GM21447 (cell line): ENCODE data around the gene CSTF3.
"Not testable (repeated sequence)": the region's sequence is repeated elsewhere in the genome, so short reads cannot be mapped to it uniquely, and the experiment has no call there.

Source experiments
- ATAC-seq: cut with Tn5 transposase; IDR thresholded peaks from one replicate; pipeline ENCODE4 v1.9.1; 2021; ENCODE audit not compliant: unreplicated experiment

Gene CSTF3

DNA sequence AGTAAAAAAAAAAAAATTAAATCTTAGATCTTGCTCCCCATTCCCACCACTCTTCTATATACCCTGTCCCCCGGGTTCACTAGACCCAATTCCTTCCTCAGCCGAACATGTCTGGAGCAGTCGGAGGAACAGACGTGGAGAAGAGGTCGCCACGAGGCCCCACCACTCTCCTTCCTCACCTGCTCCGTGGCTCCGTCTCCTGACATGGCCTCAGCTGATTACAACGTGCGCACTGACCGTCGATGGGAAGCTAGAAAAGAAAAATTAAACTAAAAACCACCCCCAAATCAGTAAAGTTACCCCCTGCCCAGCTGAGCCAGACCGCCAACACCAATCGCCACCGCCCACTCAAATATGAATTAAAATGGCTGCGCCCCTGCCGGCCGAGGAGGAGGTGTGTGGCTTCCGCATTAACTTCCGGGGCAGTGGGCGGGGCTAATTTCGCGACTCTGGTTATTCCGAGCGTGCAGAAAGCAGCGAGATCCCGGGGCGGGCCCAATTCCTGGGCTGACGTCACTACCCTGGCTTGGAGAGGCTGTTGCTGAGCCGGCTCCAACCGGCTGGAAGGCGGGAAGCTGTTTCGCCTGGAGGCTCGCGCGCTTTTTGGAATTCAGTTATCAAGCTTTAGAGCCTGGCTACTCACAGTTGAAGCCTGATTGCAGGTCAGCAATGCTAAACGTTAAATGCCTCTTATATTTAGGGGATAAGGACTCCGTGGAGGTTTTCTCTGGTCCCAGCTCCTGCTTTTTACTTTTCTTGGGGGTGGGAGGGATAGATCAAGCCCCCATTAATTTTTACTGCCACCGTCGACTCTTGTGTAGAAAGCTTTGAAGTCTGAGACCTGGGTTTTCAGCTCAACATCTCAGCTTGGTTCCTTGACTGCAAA, at the start of gene CSTF3:
Gene CSTF3, minus strand, starts transcription at position 361 of the 886 bp plus-strand sequence. Its CDS starts 155 bp downstream, at position 206.
- ATAC-seq, result peak; percentile 88

DNA sequence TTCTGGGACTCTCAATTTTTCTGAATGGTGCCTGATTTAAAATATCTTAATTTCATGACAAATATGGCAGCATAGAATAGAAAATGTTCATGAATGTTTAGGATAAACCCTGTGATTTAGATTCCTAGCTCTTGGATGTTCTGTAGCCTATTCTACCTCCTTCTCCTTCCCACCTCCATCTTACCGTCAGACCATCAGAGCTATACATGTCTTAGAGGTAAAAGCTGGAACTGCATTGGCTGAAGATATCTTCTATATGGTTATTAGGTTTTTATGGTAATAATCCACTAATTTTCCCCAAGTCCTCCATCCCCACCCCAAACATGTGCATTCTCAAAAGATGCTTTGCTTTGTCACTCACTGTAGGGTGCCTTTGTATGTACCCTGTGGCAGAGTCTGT, 46.9 kb upstream of the CSTF3 start:
- ATAC-seq, result no peak

DNA sequence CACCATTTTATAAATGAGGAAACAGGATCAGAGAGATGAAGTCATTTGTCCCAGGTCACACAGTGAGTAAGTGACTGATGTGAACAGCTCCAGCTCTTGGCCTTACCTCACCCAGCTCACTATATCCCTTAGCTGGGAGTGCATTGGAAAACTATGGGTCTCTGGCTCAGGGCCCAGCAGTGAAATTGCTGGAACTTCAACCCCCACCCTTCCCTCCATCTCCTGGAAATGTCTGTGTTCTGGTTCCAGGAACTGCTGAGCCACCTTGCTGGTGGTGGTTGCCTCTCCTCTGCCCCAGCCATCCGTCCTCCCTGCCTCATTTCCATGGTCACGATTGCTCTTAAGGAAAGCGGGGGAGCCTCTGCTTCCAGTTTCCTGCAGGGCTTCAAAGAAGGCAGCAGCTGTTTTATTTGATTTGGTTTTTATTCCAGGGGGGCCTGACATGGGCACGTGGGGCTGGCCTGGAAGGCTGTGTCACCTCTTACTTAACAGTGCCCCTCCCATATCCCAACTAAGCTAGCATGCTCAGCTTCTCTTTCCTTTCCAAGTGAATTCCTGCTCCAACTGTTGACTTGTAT, 46.2 kb upstream of the CSTF3 start:
- ATAC-seq, result no peak

GRCh38 chr11:33197915-33198727, 36.8 kb upstream of the CSTF3 start:
- no peak for ATAC-seq

DNA sequence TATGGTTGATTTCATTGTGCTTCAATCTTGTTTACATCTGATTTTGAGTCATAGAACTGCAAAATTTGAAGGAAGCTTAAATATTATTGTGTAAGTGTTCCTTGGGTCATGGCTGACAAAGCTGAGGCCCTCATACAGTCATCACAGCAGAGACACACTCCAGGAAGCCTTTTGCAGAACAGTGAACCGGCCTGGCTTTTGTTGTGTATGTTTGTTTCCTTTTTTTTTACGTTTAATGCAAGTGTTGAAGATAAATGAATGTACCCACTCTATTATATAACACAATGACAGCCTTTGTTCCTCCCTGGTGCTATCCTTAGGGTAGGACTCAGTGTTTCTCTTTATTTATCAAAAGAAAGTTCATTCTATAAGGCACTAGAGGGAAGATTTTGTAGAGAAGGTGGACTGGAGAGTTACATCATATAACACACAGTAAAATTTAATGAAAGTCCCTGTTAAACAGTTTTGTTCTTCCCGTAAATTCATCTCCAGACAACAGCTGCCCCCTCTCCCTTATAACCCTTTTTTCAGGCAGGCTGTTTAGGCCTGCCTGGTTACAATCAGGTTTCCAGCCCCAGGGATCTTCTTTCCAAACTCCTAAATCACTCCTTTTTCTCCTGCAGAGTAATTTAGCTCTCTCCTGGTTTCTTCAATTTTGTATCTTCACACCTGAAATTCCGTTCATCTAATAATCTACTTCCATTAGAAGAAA, 34.3 kb upstream of the CSTF3 start:
- no peak for ATAC-seq

- ATAC-seq, result no peak
These were observed 33.2 kb upstream of the CSTF3 start for GRCh38 chr11:33194455-33194854.

- ATAC-seq, result no peak
These were observed 30.2 kb upstream of the CSTF3 start for GRCh38 chr11:33191467-33191866.

GRCh38 chr11:33187998-33188722, 26.9 kb upstream of the CSTF3 start:
- ATAC-seq, result no peak

GRCh38 chr11:33185756-33186155, 24.5 kb upstream of the CSTF3 start:
- ATAC-seq, result no peak

GRCh38 chr11:33182246-33182878, 21.1 kb upstream of the CSTF3 start:
- ATAC-seq, result no peak

- no peak for ATAC-seq
These were observed 18.1 kb upstream of the CSTF3 start for GRCh38 chr11:33179348-33179803.

DNA sequence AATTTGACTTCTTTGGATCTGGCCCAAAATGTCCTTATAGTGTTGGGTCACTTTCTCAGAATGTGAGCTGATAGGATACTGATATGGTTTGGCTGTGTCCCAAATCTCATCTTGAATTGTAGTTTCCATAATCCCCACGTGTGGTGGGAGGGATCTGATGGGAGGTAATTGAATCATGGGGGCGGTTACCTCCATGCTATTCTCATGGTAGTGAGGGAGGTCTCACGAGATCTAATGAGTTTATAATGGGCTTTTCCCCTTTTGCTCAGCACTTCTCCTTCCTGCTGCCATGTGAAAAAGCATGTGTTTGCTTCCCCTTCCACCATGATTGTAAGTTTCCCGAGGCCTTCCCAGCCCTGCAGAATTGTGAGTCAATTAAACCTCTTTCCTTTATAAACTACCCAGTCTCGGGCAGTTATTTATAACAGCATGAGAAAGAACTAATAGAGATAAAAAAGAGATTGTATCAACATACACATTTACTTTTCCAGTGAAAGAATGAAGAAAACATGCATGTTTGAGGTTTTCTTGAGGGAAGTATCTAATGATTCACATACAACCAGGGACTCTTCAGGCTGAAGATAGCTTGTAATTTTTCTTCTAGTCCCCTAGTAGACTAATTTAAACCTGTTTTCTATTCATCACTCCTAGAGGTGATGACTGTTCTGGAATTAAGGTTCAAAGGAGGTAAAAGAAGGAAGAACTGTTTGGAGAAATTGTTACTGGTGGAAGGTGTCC, 17.3 kb upstream of the CSTF3 start:
- ATAC-seq, result no peak

DNA sequence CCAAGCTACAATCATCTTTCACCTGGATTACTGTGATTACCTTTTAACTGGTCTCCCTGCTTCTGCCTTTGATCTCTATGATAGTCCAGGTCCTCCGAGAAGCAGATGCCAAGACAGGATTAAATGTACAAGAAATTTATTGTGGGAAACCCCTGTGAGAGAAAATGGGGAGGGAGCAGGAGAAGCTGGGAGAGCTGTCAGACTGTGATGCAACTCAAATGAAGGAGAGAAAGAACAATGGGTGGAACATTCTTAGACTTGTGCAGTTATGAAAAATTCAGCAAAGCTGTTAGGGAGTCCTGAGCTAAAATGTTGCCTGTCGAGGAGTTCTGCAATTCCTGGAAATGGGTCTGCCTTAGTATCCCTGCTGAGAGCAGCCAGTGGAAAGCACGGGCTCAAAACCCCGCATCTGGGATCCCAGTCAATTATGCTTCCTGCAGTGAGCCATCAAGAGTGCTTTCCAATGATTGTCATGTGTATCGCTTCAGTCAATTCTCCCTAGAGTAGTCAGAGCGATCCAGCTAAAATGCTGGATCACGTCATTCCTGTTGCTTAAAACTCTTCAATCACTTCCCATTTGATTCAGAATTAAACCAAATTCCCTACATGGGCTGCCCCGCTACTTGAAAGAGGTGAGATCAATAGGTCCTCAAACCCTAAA, 16.5 kb upstream of the CSTF3 start:
- no peak for ATAC-seq

- not testable (repeated sequence) for ATAC-seq
These were observed 15.5 kb upstream of the CSTF3 start for GRCh38 chr11:33176760-33177159.

DNA sequence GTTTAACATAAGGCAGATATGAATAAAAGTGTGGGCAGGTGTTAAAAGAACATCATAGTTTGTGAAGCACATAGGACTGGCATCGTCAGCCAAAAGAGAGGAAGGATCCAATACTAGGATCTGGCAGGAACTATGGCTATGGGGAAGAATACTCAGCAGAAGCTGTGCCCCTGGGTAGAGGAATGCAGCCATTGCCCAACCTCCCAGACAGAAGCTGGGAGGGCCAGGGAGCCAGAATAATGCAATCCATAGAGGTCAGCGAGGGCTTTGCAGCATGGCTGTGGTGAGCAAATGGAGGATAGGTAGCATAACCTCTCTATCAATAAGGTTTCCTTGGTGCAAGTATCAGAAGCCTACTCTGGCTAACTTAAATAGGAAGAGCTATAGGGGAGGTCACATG, 11.7 kb upstream of the CSTF3 start:
- ATAC-seq, result no peak

GRCh38 chr11:33172345-33172744, 11.1 kb upstream of the CSTF3 start:
- no peak for ATAC-seq

- no peak for ATAC-seq
These were observed 10.0 kb upstream of the CSTF3 start for GRCh38 chr11:33171251-33171650.

DNA sequence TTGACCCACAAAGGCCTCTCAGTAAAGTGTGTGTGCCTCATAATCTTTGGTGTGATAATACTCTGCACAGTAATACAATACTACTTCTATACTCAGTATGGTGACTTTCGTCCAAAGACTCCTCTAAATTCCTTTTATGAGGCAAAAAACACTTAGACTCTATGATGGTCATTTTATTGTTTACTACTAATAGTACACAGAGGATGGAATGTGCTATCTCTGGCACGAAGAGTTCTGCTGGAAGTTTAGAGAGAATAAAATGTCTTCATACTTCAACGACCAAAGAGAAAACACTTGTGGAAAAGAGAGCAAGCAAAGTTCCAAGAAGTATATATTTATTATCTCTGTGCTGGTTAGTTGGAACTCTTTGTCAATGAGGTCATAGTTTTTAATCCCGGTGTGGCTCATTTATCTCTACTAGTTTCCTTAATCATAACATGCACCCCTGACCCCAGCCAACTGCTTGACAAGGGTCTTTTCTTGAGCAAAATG, 7.5 kb upstream of the CSTF3 start:
- ATAC-seq, result no peak
